HG02938 (cell line): ENCODE measurements around the gene CLCF1.

Source experiments
- ATAC-seq: cut with Tn5 transposase; IDR thresholded peaks from one replicate; pipeline ENCODE4 v1.9.1; 2021; ENCODE audit warnings: mild to moderate bottlenecking, moderate library complexity; ENCODE audit not compliant: unreplicated experiment

CLCF1 gene

GRCh38 chr11:67364169-67364568 is 9.2 kb downstream of the CLCF1 start:
- no peak for ATAC-seq

- no peak for ATAC-seq
Observed at GRCh38 chr11:67357831-67358670, 15.3 kb downstream of the CLCF1 start.

GRCh38 chr11:67356864-67357561 is 16.4 kb downstream of the CLCF1 start:
- ATAC-seq, result no peak

- ATAC-seq, result no peak
Observed at GRCh38 chr11:67356387-67356863, 17.0 kb downstream of the CLCF1 start.

- ATAC-seq, result no peak
Observed at GRCh38 chr11:67355794-67356386, 17.5 kb downstream of the CLCF1 start.

GRCh38 chr11:67355023-67355793 is 18.2 kb downstream of the CLCF1 start:
- no peak for ATAC-seq

- ATAC-seq, result no peak
Observed at GRCh38 chr11:67354075-67355022, 19.0 kb downstream of the CLCF1 start.

GRCh38 chr11:67353317-67354074 is 19.9 kb downstream of the CLCF1 start, which contains the start of gene POLD4:
POLD4 (minus strand) TSS chr11:67353546; CDS start chr11:67353399, 147 bp downstream.
- ATAC-seq, result peak; percentile 67

GRCh38 chr11:67352546-67353316 is 20.7 kb downstream of the CLCF1 start:
- peak; percentile 2 for ATAC-seq

- no peak for ATAC-seq
Observed at GRCh38 chr11:67351275-67352005, 22.0 kb downstream of the CLCF1 start.

- no peak for ATAC-seq
Observed at GRCh38 chr11:67349928-67350465, 23.4 kb downstream of the CLCF1 start.

GRCh38 chr11:67349457-67349856 is 23.9 kb downstream of the CLCF1 start:
- ATAC-seq, result no peak

GRCh38 chr11:67349036-67349435 is 24.4 kb downstream of the CLCF1 start:
- ATAC-seq, result no peak

GRCh38 chr11:67347964-67348749 is 25.2 kb downstream of the CLCF1 start:
- no peak for ATAC-seq

GRCh38 chr11:67345920-67346819 is 27.2 kb downstream of the CLCF1 start:
- ATAC-seq, result no peak
